Chondrocyte (in vitro differentiated cells): ENCODE measurements around the gene GPRC5B. TPM values are rescaled to one million over a fixed set of nuclear protein-coding genes. Genes with fewer than 3 reads are reported as not detected.

Source experiments
- DNase-seq: peaks from one replicate; pipeline ENCODE4 v3.0.0; 2021; ENCODE audit warnings: mixed read lengths, low spot score
- H3K27ac Mint-ChIP-seq: one replicate; pipeline ENCODE4 v1.8.0; 2021; ENCODE audit warnings: mild to moderate bottlenecking, moderate library complexity, mixed read lengths; ENCODE audit not compliant: unreplicated experiment
- H3K27me3 Mint-ChIP-seq: 2 replicates; pipeline ENCODE4 v1.8.0; 2021; ENCODE audit warnings: low read depth, mixed read lengths
- H3K36me3 Mint-ChIP-seq: 2 replicates; pipeline ENCODE4 v1.8.0; 2021; ENCODE audit warnings: low read depth, mixed read lengths
- H3K4me1 Mint-ChIP-seq: 2 replicates; pipeline ENCODE4 v1.8.0; 2021; ENCODE audit warnings: low read depth, mild to moderate bottlenecking, mixed read lengths
- H3K4me3 Mint-ChIP-seq: one replicate; pipeline ENCODE4 v1.8.0; 2021; ENCODE audit warnings: mild to moderate bottlenecking, moderate library complexity, mixed read lengths; ENCODE audit not compliant: unreplicated experiment
- H3K9me3 Mint-ChIP-seq: 2 replicates; pipeline ENCODE4 v1.8.0; 2021; ENCODE audit warnings: low read depth, mixed read lengths
- CTCF ChIP-seq: fragments of 200-600 bp; sonication (generic); IDR thresholded peaks from 2 replicates; pipeline ENCODE4 v1.5.0; 2021; ENCODE audit warnings: antibody characterized with exemption, mild to moderate bottlenecking, moderate library complexity
- total RNA-seq: library from RNA; stranded (reverse); gene quantifications from 3 replicates; pipeline ENCODE4 v1.2.1, GENCODE V29; 2021

The GPRC5B gene
- total RNA-seq, 1 donor from 2014 or later, result 2.2 TPM

GRCh38 chr16:19878757-19879156 lies 5.9 kb downstream of the GPRC5B start:
- Mint-ChIP-seq H3K4me3 (no peak overlapping the region), H3K9me3 (no peaks in the 10 kb centered on the region), H3K36me3 (no peaks in the 10 kb centered on the region), H3K27ac (no peak overlapping the region), H3K27me3 (peaks cover 14% of the 10 kb centered on the region), H3K4me1 (peaks cover 6% of the 10 kb centered on the region)
- no peak for DNase-seq
- TF ChIP-seq CTCF, result no peak

- Mint-ChIP-seq H3K36me3 (no peaks in the 10 kb centered on the region), H3K4me3 (no peak overlapping the region), H3K27me3 (peaks cover 6% of the 10 kb centered on the region), H3K4me1 (no peaks in the 10 kb centered on the region), H3K27ac (no peak overlapping the region), H3K9me3 (no peaks in the 10 kb centered on the region)
- no peak for DNase-seq
- TF ChIP-seq CTCF, result no peak
These were observed 8.1 kb downstream of the GPRC5B start for GRCh38 chr16:19876501-19877059.

GRCh38 chr16:19875900-19876299 lies 8.7 kb downstream of the GPRC5B start:
- Mint-ChIP-seq H3K4me3 (no peak overlapping the region), H3K36me3 (no peaks in the 10 kb centered on the region), H3K27me3 (peaks cover 6% of the 10 kb centered on the region), H3K9me3 (no peaks in the 10 kb centered on the region), H3K27ac (no peak overlapping the region), H3K4me1 (no peaks in the 10 kb centered on the region)
- TF ChIP-seq CTCF, result no peak
- no peak for DNase-seq

- Mint-ChIP-seq H3K9me3 (no peaks in the 10 kb centered on the region), H3K27me3 (peaks cover 6% of the 10 kb centered on the region), H3K4me3 (no peak overlapping the region), H3K4me1 (no peaks in the 10 kb centered on the region), H3K36me3 (no peaks in the 10 kb centered on the region), H3K27ac (no peak overlapping the region)
- no peak for DNase-seq
- no peak for TF ChIP-seq CTCF
These were observed 9.6 kb downstream of the GPRC5B start for GRCh38 chr16:19874851-19875546.

- TF ChIP-seq CTCF, result no peak
- Mint-ChIP-seq H3K27me3 (peaks cover 6% of the 10 kb centered on the region), H3K4me3 (no peak overlapping the region), H3K9me3 (no peaks in the 10 kb centered on the region), H3K27ac (no peak overlapping the region), H3K36me3 (no peaks in the 10 kb centered on the region), H3K4me1 (no peaks in the 10 kb centered on the region)
- no peak for DNase-seq
These were observed 10.6 kb downstream of the GPRC5B start for GRCh38 chr16:19874026-19874425.
